Activated CD8-positive, alpha-beta memory T cell treated with anti-CD3 and anti-CD28 coated beads, Interleukin-2, amount 50 U/mL, for 24 hours (primary cell): ENCODE results near the gene TRPT1.

Experiments used
- DNase-seq: peaks from one replicate; pipeline ENCODE4 v3.0.0-alpha.2; 2020; ENCODE audit errors: extremely low read depth

The TRPT1 gene, protein sequence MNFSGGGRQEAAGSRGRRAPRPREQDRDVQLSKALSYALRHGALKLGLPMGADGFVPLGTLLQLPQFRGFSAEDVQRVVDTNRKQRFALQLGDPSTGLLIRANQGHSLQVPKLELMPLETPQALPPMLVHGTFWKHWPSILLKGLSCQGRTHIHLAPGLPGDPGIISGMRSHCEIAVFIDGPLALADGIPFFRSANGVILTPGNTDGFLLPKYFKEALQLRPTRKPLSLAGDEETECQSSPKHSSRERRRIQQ

DNA sequence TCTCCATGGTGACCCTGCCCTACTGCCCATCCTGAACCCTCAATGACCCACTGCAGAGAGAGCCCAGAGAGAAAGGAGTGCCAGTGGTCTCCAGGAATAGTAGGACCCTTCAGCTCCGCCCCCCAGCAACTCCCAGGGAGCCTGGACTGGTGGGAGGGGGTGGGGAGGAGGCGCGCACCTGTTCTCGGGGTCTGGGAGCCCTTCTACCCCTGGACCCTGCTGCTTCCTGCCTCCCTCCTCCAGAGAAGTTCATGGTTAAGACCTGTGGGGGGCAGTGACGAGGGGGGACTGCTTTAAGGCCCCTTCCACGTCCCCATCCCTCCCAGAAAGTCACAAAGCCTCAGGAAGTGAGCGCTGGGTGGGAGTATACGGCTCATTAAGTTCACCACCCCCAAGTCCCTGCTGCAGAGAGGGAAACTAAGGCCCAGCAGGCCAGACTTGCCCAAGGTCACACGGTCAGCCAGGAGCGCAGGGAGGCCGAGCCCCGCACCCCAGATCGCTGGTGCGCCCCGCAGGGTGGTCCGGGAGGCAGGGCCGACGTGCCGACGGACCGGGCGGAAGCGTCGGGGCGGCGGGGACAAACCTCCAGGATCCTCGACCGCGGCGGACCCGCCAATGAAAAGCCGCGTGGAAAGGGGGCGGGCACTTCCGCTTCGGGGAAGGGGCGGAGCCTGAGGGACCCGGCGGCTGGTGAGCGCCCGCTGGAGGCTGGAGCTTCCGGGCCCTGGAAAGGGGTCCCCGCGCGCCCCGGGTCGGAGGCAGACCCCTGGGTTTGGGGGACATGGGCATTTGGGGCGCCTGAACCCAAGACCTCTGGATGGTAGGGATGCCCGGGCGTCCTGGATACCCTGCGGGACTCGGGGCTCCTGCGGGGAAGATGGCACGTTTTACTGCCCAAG is at the start of gene TRPT1, which contains the start of gene NUDT22:
Gene TRPT1 (minus strand): TSS at position 579 of the 899 bp plus-strand sequence. CDS start 326 bp downstream, at position 253.
Gene NUDT22 (plus strand): TSS at position 667 of the 899 bp plus-strand sequence. CDS start 379 bp downstream, outside the sequence.
- DNase-seq, result peak; percentile 80

DNA sequence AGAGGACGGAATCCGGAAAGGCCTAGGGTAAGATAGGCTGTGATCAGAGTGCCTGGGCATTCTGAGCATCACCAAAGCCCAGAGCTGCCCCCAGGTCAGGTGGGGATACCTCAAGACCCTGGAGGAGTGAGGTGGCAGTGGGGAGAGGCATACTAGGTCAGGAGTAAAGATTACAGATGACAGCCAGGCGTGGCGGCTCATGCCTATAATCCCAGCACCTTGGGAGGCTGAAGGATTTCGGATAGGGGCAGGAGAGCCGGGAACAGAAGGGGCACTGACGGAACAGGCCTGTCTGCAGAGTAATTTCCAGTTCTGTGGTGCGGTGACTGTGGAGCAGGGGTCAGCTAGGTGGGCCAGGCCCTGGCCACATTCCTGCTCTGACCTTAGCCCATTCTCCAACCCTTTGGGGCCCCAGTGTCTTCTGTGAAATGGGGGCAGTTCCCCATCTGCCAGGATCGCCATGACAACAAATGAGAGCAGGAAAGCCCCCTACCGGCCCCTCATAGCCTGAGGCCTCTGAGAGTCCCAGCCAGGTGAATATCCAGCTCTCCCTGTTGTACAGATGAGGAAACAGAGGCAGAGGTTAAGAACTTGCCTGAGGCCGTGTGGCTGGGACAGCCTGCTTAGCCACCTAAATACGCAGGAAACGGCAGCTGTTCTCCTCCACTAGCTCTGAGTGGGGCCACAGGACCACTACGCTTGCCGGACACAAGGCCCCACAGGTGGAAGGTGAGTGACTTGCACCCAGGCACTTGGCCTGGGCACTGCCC is 49.2 kb upstream of the TRPT1 start:
- no peak for DNase-seq

DNA sequence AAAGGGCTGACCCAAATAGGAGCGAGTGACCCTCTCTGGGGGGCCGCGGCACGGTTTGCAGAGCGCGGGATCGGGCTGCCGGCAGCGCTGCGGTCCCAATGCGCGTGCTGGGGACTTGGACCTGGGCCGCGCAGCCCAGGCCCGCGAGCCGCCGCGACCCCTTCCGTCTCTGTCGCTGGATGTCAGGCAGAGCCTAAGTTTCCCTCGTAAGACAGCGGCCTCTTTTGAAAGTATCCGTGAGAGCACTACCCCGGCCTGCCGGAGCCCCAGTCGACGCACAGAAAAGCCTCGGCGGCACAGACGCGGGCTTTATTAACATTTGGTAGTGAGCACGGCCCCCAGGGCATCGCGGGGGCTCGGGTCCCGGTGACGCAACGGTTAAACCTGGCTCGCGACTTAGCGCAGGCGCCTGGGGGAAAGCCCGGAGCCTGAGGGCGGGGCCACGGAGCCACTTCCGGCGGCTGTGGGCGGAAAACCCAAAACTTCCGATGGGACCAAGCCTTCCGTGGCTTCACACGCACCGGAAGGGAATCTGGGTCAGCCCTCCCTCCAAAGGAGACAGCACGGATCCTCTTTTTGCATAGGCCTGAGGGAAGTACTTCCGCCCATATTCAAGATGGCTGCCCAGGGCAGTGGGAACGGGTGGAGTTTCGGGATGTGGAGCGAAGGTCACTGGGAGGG is 43.7 kb upstream of the TRPT1 start:
- peak; percentile 96 for DNase-seq

DNA sequence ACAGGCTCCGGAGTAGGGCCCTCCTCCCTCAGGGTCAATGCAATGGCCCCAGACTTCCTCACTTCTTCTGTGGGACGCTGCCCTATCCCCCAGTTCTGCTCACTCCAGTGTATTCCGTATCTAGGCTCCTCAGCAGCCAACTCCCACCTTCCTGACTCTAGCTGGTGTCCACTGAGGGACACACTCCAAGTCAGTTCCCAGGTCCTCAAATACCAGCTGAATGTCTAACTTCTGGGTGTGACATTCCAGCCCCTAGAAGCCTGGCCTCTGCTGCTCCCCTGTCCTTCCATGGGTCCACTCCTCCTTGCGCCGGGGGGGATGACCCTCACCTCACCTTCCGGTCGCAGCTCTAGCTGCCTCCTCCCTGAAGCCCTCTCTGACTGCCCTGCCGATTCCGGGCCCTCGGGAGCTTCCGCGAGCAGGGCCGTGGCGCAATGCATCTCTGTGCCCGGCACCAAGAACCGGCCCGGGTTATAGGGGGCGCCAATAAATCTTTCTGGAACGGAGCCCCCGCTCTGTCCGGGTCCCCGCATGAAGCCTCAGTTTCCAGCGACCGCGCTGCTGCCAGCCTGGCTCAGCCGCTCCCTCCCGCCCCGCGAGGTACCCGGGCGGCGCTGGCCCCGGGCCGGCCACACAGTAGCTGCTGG is 43.0 kb upstream of the TRPT1 start:
- DNase-seq, result no peak

DNA sequence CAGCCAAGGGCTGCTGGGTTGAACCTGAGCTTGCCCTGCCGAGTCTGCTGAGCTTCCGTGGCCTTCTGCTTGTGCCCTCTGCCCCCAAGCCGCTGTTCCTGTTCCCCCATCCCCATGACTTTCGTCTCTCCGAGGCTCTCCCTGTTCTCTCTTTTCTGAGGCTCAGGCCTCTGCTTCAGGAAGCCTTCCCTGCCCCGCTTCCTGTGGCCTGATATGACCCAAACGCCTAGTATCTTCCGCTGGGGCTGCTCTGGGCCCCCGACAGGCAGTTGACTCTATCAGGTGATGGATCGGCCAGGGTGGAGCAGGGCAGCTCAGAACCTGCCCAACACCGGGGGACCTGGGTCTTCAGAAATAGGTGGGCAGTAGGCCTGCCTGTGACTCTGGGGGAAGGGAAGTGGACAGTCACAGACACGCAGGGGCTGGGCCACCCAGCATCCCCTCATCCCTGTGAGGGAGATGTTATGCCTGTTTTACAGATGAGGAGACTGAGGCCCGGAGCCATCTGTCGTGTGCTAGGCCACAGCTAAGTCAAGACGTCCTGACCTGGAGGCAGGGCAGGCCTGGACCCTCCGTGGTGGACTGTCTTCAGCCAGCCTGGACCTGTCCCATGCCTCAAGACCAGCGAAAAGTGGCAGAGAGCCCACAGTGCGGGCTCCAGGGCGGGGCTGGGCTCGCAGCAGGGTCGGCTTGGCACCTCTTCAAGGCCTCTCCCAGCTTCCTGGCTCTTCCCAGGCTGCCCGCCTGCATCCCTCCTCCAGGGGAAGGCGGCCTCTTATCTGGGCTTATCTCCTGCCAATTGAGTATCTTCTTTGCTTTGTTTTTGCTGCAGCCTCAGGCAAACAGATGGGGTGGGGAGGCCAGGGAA is 42.3 kb upstream of the TRPT1 start:
- DNase-seq, result no peak

DNA sequence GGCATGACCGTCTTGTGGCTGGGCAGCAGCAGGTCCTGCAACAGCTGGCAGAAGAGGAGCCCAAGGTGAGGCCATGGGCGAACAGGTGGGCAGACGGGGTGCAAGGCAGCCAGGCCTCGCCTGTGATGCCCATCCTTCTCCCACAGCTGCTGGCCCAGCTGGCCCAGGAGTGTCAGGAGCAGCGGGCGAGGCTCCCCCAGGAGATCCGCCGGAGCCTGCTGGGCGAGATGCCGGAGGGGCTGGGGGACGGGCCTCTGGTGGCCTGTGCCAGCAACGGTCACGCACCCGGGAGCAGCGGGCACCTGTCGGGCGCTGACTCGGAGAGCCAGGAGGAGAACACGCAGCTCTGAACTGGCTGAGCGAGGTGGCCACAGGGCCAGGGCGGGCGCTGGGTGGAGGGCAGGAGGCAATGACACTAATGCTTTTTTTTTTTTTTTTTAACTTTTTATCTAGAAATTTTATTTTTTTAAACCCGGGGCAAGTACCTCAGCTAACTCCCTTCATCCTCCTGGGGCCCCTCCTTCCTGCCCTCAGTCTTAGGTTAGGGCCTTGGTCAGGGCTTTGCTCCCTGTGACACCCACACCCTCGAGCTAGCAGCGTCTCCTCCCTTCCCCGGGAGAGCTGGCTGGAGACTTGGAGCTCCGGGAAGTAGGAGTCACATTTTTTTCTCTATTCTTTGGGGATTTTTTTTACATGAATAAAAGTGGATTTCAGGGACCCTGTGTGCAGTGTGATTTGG is 41.4 kb upstream of the TRPT1 start:
- no peak for DNase-seq

DNA sequence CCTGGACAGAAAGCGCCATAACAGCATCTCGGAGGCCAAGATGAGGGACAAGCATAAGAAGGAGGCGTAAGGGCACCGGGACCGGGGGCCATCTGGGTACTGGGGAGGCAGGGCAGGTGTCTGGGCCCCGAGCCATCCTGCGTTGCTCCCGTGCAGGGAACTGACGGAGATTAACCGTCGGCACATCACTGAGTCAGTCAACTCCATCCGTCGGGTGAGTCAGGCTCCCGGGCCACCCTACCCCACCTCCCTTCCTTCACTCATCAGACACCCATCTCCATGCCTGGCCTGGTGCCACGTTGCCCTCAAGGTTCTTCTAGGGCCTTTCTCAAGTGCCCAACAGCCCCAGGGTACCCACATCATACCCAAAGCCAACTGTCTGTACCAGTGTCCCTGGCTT is 40.4 kb upstream of the TRPT1 start:
- no peak for DNase-seq

DNA sequence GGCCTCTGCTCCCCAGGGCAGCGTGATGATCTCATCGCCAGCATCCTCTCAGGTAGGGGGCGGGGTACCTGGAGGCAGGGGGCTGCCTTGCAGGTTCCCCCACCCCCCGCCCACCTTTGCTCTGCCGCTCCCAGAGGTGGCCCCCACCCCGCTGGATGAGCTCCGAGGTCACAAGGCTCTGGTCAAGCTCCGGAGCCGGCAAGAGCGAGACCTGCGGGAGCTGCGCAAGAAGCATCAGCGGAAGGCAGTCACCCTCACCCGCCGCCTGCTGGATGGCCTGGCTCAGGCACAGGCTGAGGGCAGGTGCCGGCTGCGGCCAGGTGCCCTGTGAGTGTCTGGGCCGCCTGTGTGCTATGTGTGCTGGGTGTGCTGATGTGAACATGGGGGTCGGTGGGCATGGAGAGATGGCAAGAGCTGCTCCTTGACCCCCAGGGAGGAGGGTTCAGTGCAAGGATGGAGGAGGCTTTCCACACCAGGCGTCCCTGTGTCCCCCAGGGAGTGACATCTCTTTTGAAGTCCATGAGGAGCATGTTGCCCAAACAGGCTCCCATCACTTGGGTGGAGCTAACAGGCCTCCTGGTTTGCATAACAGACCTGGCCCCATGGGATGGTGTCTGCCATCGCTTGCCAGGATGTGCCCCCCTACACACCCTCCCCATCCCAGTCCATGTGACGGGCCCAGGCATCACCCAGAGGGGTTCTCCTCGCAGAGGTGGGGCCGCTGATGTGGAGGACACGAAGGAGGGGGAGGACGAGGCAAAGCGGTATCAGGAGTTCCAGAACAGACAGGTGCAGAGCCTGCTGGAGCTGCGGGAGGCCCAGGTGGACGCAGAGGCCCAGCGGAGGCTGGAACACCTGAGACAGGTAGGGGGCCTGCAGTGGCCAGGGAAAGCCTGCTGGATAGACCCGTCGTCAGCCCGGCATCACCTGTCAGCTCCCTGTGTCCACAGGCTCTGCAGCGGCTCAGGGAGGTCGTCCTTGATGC is 39.5 kb upstream of the TRPT1 start:
- no peak for DNase-seq

DNA sequence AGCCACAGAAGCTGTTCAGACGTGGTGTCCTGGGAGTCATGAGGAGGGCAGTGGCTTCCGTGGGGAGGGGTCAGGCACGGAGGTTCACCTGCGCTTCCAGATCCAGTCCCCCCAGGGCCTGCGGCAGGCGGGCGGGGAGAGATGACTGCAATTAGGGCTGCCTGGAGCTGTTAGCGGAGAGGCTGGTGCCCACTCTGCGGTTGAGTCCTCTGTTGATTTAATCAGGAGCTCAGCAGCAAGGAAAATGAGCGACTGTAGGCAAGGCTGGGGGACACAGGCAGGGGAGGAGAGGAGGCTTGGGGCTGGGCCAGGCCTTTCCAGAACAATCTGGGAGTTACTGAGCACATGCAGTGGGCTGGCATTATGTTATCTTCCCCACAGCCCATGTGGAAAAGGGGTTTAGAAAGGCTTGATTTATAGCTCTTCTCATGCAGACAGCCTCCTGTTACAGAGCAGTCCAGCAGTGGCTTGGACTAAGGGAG is 38.4 kb upstream of the TRPT1 start:
- no peak for DNase-seq

DNA sequence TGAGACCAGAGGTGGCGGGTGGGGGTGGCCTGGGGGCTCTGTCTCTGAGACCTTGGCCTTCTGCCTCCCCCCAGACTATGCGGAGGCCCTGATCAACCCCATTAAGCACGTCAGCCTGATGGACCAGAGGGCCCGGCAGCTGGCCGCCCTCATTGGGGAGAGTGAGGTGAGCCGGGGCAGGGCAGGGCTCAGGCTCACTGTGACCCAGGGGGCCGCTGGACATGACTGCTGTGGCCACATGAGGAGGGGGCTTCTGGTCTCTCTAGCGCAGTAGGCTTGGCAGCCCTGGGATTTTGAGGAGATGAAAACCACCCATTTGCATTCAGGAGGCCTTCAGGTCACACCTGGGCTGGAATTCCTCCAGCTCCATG is 37.9 kb upstream of the TRPT1 start:
- DNase-seq, result no peak

DNA sequence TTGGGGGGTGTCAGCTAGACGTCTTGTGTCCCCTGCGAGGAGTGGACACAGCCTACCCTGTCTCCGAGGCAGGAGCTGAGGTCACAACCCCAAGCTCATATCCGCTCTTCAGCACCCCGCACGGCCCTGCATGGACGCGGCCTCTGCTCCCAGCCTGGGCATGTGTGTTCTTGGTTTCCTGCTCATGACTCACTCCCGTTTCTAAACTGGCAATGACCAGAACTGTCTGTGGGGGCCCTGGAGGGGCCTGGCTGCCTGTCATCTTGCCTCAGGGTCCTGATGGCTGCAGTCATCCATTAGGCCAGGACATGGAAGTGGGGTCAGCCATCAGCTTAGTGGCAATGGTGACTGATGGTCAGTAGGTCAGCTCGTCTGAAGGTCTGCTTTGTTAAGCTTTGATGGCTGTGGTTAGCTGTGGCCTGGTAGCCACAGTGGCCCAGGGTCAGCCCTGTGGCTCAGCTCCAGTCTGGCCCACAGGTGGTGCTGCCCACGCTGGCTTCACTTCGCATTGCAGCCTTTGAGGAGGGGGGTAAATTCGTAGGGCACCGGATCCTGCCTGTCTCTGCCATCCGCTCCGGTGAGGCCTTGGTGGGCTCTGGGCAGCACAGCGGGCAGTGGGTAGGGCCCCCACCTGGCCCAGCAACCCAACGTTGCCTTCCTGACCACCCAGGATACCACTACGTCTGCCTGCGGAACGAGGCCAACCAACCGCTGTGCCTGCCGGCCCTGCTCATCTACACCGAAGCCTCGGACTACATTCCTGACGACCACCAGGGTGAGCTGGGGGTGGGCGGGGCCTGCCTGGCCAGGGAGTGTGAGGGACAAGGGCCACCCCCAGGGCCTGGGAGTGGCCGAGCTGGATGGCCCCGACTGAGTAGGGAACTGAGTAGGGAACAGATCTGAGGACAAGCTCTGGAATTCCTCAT is 37.3 kb upstream of the TRPT1 start:
- DNase-seq, result no peak

DNA sequence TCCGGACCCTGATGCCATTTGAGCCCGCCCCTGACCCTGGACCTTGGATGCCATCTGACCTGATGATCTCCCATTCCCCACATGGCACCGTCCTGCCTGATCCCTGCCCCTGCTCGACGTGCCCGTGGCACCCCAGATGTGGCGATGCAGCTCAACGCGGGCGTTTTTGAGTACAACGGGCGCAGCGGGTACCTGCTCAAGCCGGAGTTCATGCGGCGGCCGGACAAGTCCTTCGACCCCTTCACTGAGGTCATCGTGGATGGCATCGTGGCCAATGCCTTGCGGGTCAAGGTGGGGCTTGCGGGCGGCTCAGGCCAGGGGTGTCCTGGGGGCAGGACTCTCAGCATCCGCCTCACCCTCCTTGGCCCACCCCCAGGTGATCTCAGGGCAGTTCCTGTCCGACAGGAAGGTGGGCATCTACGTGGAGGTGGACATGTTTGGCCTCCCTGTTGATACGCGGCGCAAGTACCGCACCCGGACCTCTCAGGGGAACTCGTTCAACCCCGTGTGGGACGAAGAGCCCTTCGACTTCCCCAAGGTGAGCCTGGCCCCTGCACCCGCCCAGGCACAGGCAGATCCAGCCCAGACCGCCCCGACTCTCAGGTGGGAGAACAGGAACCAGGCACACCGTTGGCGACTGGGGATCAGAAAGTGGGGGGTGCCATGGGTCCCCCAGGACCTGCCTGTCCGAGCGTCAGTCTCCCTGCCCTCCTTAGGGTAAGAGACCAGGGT is 36.5 kb upstream of the TRPT1 start:
- DNase-seq, result no peak

DNA sequence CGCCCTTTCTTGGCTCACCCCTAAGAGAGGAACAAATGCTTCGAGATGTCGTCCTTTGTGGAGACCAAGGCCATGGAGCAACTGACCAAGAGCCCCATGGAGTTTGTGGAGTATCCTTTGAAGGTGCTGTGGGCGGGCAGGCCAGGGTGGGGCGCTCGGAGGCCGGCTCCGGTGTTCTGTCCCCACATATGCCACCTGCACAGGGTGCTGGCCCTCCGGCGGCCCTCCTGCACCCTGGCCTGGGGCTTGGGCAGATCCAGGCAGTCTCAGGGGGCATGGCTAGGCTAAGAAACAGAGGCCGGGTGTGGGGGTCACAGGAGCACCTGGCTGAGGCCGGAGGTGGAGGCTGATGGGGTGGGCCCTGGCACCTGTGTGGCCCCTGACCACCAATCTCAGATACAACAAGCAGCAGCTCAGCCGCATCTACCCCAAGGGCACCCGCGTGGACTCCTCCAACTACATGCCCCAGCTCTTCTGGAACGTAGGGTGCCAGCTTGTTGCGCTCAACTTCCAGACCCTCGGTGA is 35.6 kb upstream of the TRPT1 start:
- no peak for DNase-seq

DNA sequence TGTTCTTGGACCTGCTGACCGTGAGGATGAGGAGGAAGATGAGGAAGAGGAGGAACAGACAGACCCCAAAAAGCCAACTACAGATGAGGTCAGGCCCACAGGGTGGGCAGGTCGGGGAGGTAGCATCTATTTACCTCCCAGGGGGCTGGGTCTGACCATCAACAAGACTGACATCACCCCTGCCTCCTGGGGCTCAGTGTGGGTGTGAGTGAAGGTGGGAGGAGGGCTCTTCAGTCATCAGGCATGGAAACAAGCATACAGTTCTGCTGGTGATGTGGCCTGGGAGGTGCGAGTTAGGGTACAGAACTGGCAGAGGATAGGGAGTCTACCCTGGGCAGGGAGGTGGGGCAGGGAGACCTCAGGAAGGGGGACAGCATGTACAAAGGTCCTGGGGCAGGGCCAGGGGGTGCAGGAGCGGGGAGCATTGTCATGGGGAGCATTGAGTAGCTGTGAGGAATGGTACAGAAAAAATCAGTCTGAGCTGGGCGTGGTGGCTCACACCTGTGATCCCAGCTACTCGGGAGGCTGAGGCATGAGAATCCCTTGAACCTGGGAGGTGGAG is 34.2 kb upstream of the TRPT1 start:
- no peak for DNase-seq

DNA sequence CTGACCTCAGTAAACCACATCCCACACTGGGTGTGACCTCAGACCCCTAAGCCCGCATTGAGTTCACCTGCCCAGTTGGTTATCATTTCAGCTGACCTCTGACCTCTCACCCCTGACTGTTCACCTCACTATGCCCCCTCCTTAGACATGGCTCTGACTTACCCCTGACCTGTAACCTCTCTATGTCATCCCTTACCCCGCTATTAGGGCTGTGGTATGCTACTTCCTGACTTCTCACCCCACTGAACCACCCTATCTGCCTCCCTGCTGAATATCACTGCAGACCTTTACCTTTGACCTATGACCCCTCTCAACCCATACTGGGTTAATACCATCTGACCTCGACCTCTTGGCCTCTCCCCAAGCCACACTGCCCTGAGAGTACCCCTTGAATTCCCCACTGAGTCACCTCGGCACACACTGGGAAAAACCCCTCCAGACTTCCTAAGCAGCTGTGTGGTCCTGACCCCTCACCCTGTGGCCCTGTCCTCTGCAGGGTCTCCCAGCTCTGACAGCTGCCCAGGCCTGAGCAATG is 33.6 kb upstream of the TRPT1 start:
- DNase-seq, result no peak
